Type B pancreatic cell (in vitro differentiated cells): ENCODE data around the gene MYO18A. TPM values are rescaled to one million over a fixed set of nuclear protein-coding genes. Genes with fewer than 3 reads are reported as not detected.

Source experiments
- DNase-seq: peaks from one replicate; pipeline ENCODE4 v3.0.0; 2021; ENCODE audit warnings: mixed read lengths; ENCODE audit not compliant: unreplicated experiment; ENCODE audit errors: extremely low spot score
- H3K27ac Mint-ChIP-seq: 2 replicates; pipeline ENCODE4 v1.8.0; 2021; ENCODE audit warnings: mild to moderate bottlenecking, mixed read lengths
- H3K27me3 Mint-ChIP-seq: 2 replicates; pipeline ENCODE4 v1.8.0; 2021; ENCODE audit warnings: mixed read lengths
- H3K36me3 Mint-ChIP-seq: 2 replicates; pipeline ENCODE4 v1.8.0; 2021; ENCODE audit warnings: mixed read lengths
- H3K4me1 Mint-ChIP-seq: one replicate; pipeline ENCODE4 v1.8.0; 2021; ENCODE audit warnings: mixed read lengths; ENCODE audit not compliant: unreplicated experiment
- H3K4me3 Mint-ChIP-seq: 2 replicates; pipeline ENCODE4 v1.8.0; 2021; ENCODE audit warnings: mild to moderate bottlenecking, mixed read lengths
- H3K9me3 Mint-ChIP-seq: 2 replicates; pipeline ENCODE4 v1.8.0; 2021; ENCODE audit warnings: mixed read lengths
- CTCF ChIP-seq: fragments of 200-600 bp; sonication (generic); conservative IDR thresholded peaks from 2 replicates; pipeline ENCODE4 v1.5.0; 2021; ENCODE audit warnings: antibody characterized with exemption, mild to moderate bottlenecking
- total RNA-seq: library from RNA; stranded (reverse); gene quantifications from 2 replicates; pipeline ENCODE4 v1.2.1, GENCODE V29; 2021; ENCODE audit warnings: low replicate concordance

The MYO18A gene
- total RNA-seq, 1 donor from 2014 or later, result 46.6 TPM

GRCh38 chr17:29162909-29163341, 17.3 kb downstream of the MYO18A start:
- no peak overlapping the region for H3K4me3 Mint-ChIP-seq
- H3K4me1 Mint-ChIP-seq, result peaks cover 35% of the 10 kb centered on the region
- no peaks in the 10 kb centered on the region for H3K9me3 Mint-ChIP-seq
- H3K27ac Mint-ChIP-seq, result no peak overlapping the region
- no peak for TF ChIP-seq CTCF
- H3K36me3 Mint-ChIP-seq, result peaks cover 10% of the 10 kb centered on the region
- no peaks in the 10 kb centered on the region for H3K27me3 Mint-ChIP-seq
- no peak for DNase-seq

GRCh38 chr17:29162082-29162908, 17.9 kb downstream of the MYO18A start:
- Mint-ChIP-seq H3K27me3 (no peaks in the 10 kb centered on the region), H3K4me1 (peaks cover 38% of the 10 kb centered on the region), H3K27ac (peak overlapping the region; percentile 30), H3K9me3 (no peaks in the 10 kb centered on the region), H3K4me3 (no peak overlapping the region), H3K36me3 (peaks cover 10% of the 10 kb centered on the region)
- TF ChIP-seq CTCF, result no peak
- DNase-seq, result no peak

- no peak for DNase-seq
- Mint-ChIP-seq H3K4me3 (no peak overlapping the region), H3K4me1 (peaks cover 48% of the 10 kb centered on the region), H3K9me3 (no peaks in the 10 kb centered on the region), H3K36me3 (peaks cover 6% of the 10 kb centered on the region), H3K27me3 (no peaks in the 10 kb centered on the region), H3K27ac (no peak overlapping the region)
- no peak for TF ChIP-seq CTCF
Measured at GRCh38 chr17:29160253-29160652, 19.9 kb downstream of the MYO18A start.

- no peaks in the 10 kb centered on the region for H3K9me3 Mint-ChIP-seq
- no peak for DNase-seq
- peak overlapping the region; percentile 39 for H3K27ac Mint-ChIP-seq
- H3K36me3 Mint-ChIP-seq, result no peaks in the 10 kb centered on the region
- no peak for TF ChIP-seq CTCF
- H3K27me3 Mint-ChIP-seq, result no peaks in the 10 kb centered on the region
- peaks cover 57% of the 10 kb centered on the region for H3K4me1 Mint-ChIP-seq
- no peak overlapping the region for H3K4me3 Mint-ChIP-seq
Measured at GRCh38 chr17:29159306-29159860, 20.8 kb downstream of the MYO18A start.

GRCh38 chr17:29158488-29159275, 21.5 kb downstream of the MYO18A start:
- Mint-ChIP-seq H3K4me3 (no peak overlapping the region), H3K27ac (no peak overlapping the region), H3K9me3 (no peaks in the 10 kb centered on the region), H3K27me3 (no peaks in the 10 kb centered on the region), H3K36me3 (no peaks in the 10 kb centered on the region), H3K4me1 (peaks cover 60% of the 10 kb centered on the region)
- TF ChIP-seq CTCF, result no peak
- DNase-seq, result no peak
